HEK293 (cell line): ENCODE results near the gene KDM4D.
A peak's percentile ranks its signal among the peaks of the same experiment; 100 is the strongest.

ENCODE experiments used
- CTCF ChIA-PET: fragments of 350-600 bp; formaldehyde crosslinking; extraction: SDS; loops from one replicate; lab custom pipeline; 2021; ENCODE audit warnings: antibody characterized with exemption; lab: Yijun Ruan, JAX
- POLR2A ChIA-PET: fragments of 300-600 bp; formaldehyde crosslinking; extraction: SDS; loops from one replicate; lab custom pipeline; 2020; ENCODE audit warnings: antibody characterized with exemption, inconsistent platforms; lab: Yijun Ruan, JAX
- H3K27ac ChIP-seq: fragments of 200-500 bp; sonication (Bioruptor generic); 2 replicates; pipeline ENCODE4 v1.5.1; 2014; ENCODE audit warnings: low read depth, low read length, control low read depth, inconsistent platforms; ENCODE audit errors: extremely low read depth
- H3K36me3 ChIP-seq, 2 experiments: fragments of 200-500 bp in 1 of 2; sonication (Bioruptor generic) in 1 of 2; 1 replicate in 1 of 2; 2 replicates in 1 of 2; pipeline ENCODE4 v1.5.1; 2014 to 2017; ENCODE audit warnings: inconsistent platforms in 2 of 2, low read length in 2 of 2; ENCODE audit not compliant: control insufficient read depth in 2 of 2, insufficient read depth in 1 of 2
- H3K4me1 ChIP-seq: fragments of 200-500 bp; sonication (Bioruptor generic); 2 replicates; pipeline ENCODE4 v1.5.1; 2014; ENCODE audit warnings: mild to moderate bottlenecking, low read length, inconsistent platforms; ENCODE audit not compliant: control insufficient read depth, insufficient read depth
- H3K4me3 ChIP-seq: 2 replicates; pipeline ENCODE4 v1.5.1; 2011; ENCODE audit warnings: low read depth, mild to moderate bottlenecking, control low read depth, low read length, moderate library complexity
- H3K9me3 ChIP-seq: fragments of 200-500 bp; sonication (Bioruptor generic); 2 replicates; pipeline ENCODE4 v1.5.1; 2014; ENCODE audit warnings: low read depth, low read length, inconsistent platforms; ENCODE audit not compliant: control insufficient read depth, insufficient read depth
- HIC1 ChIP-seq: fragments of 450-650 bp; formaldehyde crosslinking; IDR thresholded peaks from 2 replicates; pipeline ENCODE4 v1.5.1; 2016; ENCODE audit warnings: missing biosample characterization, missing genetic modification characterization
- PRDM10 ChIP-seq: fragments of 450-650 bp; formaldehyde crosslinking; IDR thresholded peaks from 2 replicates; pipeline ENCODE4 v1.5.1; 2016; ENCODE audit warnings: missing biosample characterization, missing genetic modification characterization
- SP2 ChIP-seq: fragments of 450-650 bp; formaldehyde crosslinking; IDR thresholded peaks from 2 replicates; pipeline ENCODE4 v1.5.1; 2016; ENCODE audit warnings: missing biosample characterization, missing genetic modification characterization
- TSHZ1 ChIP-seq: fragments of 450-650 bp; formaldehyde crosslinking; IDR thresholded peaks from 2 replicates; pipeline ENCODE4 v1.5.1; 2016; ENCODE audit warnings: missing biosample characterization, missing genetic modification characterization, borderline replicate concordance
- YY2 ChIP-seq: fragments of 450-650 bp; formaldehyde crosslinking; IDR thresholded peaks from 2 replicates; pipeline ENCODE4 v1.5.1; 2016; ENCODE audit warnings: missing biosample characterization, missing genetic modification characterization
- ZNF174 ChIP-seq: fragments of 450-650 bp; formaldehyde crosslinking; IDR thresholded peaks from 2 replicates; pipeline ENCODE4 v1.5.0; 2017; ENCODE audit warnings: missing biosample characterization, mild to moderate bottlenecking, missing genetic modification characterization
- ZNF214 ChIP-seq: fragments of 450-650 bp; formaldehyde crosslinking; IDR thresholded peaks from 2 replicates; pipeline ENCODE4 v1.5.1; 2017; ENCODE audit warnings: missing biosample characterization, mild to moderate bottlenecking, missing genetic modification characterization, borderline replicate concordance
- ZNF37A ChIP-seq: fragments of 450-650 bp; IDR thresholded peaks from 2 replicates; pipeline ENCODE4 v1.5.1; 2018; ENCODE audit warnings: missing biosample characterization, missing genetic modification characterization
- ZNF394 ChIP-seq: fragments of 450-650 bp; formaldehyde crosslinking; IDR thresholded peaks from 2 replicates; pipeline ENCODE4 v1.5.1; 2016; ENCODE audit warnings: missing biosample characterization, missing genetic modification characterization, mild to moderate bottlenecking, moderate library complexity, borderline replicate concordance
- ZNF571 ChIP-seq: fragments of 450-650 bp; formaldehyde crosslinking; IDR thresholded peaks from 2 replicates; pipeline ENCODE4 v1.5.0; 2017; ENCODE audit warnings: missing biosample characterization, missing genetic modification characterization
- ZNF629 ChIP-seq: fragments of 450-650 bp; formaldehyde crosslinking; IDR thresholded peaks from 2 replicates; pipeline ENCODE4 v1.5.1; 2017; ENCODE audit warnings: missing biosample characterization, missing genetic modification characterization
- ZNF639 ChIP-seq: fragments of 450-650 bp; formaldehyde crosslinking; IDR thresholded peaks from 2 replicates; pipeline ENCODE4 v1.5.1; 2016; ENCODE audit warnings: missing biosample characterization, missing genetic modification characterization
- ZNF843 ChIP-seq: fragments of 450-650 bp; formaldehyde crosslinking; IDR thresholded peaks from 2 replicates; pipeline ENCODE4 v1.5.1; 2016; ENCODE audit warnings: missing biosample characterization, missing genetic modification characterization

Gene KDM4D

GRCh38 chr11:94973099-94973968, at the start of gene KDM4D, which contains the start of gene CWC15 (continued):
- no peak for TF ChIP-seq TSHZ1
- TF ChIP-seq ZNF843 (tag by site-specific recombination) = no peak
- TF ChIP-seq ZNF394 (tag by site-specific recombination) = no peak; the same call in 1 of the 2 replicates
- peak; percentile 41; the same call in 1 of the 2 replicates for TF ChIP-seq ZNF629 (tag by site-specific recombination)
- TF ChIP-seq YY2 (tag by site-specific recombination) = peak; percentile 83

- ChIA-PET POLR2A (no interaction called here), CTCF (no interaction called here)
- Histone ChIP-seq H3K27ac (no peak overlapping the region), H3K4me3 (no peak overlapping the region), H3K4me1 (no peaks in the 10 kb centered on the region), H3K36me3 (no peaks in the 10 kb centered on the region), H3K9me3 (no peaks in the 10 kb centered on the region)
- TF ChIP-seq ZNF571 (tag by site-specific recombination) (no peak), HIC1 (no peak), ZNF214 (tag by site-specific recombination) (no peak), ZNF37A (tag by site-specific recombination) (no peak), ZNF639 (tag by site-specific recombination) (no peak), ZNF174 (tag by site-specific recombination) (no peak), SP2 (tag by site-specific recombination) (no peak), PRDM10 (tag by site-specific recombination) (no peak)
These were observed 49.3 kb upstream of the KDM4D start for GRCh38 chr11:94924171-94924572.
